Activated CD4-positive, alpha-beta T cell treated with anti-CD3 and anti-CD28 coated beads, Interleukin-10, Interleukin-2, amounts not matched to agents 100 ng/mL and 50 ng/mL, durations not matched to agents 16 hours and 8 hours (primary cell): ENCODE data around the gene CACYBP.
A peak's percentile ranks its signal among the peaks of the same experiment; 100 is the strongest.

Experiments
- DNase-seq: peaks from one replicate; pipeline ENCODE4 v3.0.0-alpha.2; 2020

The CACYBP gene

GRCh38 chr1:174974711-174975119 lies 25.0 kb upstream of the CACYBP start:
- DNase-seq: no peak

DNA sequence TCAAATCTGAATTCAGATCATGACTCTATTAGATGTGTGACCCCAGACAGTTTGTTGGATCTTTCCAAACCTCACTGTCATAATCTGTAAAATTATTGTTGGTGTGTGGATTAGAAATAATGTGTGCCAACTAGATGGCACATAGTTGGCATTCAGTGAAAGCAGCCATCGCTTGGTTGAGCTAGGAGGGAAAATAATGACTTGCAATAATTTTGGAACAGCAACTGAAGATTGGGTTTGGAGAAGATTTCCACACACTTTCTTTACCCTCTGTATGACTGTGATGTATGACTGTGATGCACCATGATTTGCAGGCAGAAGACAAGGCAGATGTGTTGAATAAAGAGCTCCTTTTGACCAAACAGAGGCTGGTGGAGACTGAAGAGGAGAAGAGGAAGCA lies 24.0 kb upstream of the CACYBP start:
- no peak for DNase-seq

- peak; percentile 61 for DNase-seq
These were observed 23.2 kb upstream of the CACYBP start for GRCh38 chr1:174976436-174977108.

DNA sequence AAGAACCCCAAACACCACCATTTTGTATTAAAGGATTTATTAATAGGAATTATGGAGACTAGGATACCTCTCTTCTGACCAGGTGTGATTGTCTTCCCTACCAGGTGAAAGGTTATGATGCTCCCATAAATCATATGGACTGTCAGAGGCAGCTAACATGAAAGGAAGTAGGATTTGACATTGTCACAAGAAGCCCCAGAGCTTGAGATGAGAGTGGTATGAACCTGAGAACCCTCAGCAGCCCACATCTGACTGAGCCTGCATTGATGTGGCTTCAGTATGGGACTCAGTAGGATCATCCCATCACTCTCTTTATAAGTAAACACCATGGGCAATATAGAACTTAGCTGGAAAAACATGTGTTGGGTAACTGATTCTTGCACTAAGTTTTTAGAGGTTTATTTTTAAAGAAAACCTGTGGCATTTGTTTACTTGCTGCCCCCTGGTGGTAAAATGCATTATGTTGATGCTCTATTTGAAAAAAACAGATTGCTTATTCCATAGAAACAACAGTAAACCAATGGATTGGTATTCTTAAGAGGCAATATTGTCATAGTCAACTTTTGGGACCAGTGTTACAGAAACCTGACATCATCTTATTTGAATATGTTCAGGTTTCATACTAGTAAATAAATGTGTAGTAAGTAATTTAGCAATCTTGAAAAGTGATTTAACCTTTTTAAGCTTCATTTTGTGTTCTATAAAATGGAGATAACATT lies 16.6 kb upstream of the CACYBP start:
- DNase-seq: peak; percentile 56

DNA sequence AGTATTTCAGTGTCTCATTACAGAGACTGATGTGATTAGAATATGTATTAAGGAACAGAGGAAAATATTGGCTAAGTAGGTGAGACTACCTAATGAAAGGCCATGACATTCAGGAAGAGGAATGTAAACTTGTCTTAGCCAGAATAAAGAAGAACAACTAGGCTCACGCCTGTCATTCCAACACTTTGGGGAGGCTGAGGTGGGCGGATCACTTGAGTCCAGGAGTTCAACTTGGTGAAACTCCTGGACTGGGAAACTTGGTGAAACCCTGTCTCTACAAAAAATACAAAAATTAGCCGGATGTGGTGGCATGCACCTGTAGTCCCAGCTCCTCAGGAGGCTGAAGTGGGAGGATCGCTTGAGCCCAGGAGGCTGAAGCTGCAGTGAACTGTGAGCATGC lies 14.8 kb upstream of the CACYBP start:
- DNase-seq: no peak

DNA sequence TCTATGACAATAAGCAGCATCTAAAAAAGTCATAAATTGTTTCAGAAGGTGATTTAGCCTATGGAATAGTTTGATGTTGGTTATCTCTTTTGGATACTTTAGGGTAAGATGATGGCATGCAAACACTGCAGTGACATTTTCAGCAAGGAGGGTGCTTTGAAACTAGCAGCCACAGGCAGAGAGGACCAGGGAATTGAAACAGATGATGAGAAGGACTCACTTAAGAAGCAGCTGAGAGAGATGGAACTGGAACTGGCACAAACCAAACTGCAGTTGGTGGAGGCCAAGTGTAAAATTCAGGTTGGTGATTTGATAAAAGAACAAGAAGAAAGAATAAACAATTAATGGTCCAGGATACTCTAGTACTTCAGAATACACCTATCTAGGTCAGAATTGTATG lies 11.2 kb upstream of the CACYBP start:
- no peak for DNase-seq

DNA sequence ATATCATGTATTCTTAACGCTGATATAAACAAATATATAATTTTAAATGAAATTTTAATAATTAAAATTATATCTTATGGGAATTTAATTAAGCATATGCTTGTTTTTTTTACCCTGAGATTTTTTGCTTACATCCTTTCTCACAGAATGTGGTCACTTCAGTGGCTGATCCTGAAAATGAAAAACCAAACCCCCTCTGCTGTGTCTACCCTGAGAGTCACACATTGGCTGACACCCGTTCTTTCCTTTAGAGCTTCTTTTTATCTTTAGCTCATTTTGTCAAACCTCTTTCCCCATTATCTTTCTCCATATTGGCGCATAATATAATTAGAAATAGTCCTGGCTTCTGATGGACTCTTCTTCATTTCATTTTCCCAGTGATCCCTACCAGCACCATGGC lies 10.8 kb upstream of the CACYBP start:
- no peak for DNase-seq

DNA sequence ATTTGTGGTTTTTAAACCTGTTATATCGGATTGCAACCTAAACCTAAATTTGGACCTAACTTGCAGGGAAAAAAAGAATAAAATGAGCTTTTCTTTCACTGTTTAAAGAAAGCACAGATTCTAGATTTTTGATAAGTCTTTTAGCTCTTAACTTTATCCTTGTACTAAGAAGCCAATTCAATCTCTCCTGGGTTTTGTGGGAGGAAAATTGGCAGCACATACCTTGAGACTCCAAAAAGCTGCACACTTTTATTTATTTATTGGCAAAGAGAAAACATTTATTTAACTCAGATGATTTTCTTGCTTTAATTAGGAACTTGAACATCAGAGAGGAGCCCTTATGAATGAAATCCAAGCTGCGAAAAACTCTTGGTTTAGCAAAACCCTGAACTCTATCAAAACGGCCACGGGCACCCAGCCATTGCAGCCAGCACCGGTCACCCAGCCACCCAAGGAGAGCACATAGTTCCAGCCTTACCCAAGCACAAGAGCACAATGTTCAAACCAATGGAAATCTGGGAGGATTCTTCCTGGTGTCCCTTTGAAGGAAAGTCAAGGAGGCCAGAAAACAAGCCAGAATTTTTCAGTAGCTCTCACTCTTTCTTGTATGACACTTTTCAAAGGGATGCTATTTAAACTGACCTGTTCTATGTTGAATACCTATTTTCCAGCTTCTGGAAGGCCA lies 10.1 kb upstream of the CACYBP start:
- no peak for DNase-seq

GRCh38 chr1:174990382-174990999 lies 9.3 kb upstream of the CACYBP start:
- no peak for DNase-seq

GRCh38 chr1:174991473-174991872 lies 8.3 kb upstream of the CACYBP start:
- no peak for DNase-seq

DNA sequence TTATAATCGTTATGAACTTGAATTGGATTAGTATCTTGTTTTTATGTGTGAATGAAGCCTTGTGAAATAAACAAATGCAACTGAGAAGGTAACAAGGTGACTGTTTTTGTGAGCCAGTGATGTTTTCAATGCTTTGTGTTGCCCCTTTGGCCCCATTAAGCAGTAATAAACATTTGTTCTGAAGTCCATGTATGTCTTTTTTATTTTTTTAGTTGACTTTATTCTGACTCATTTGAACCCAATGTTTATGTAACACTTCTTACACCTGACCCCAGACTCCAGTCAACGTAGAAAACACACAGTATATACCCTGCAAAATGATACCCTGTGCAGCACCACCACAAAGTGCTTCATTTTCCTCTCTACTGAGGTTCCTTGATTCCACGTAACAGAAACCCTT lies 4.6 kb upstream of the CACYBP start:
- DNase-seq: no peak

- DNase-seq: no peak
These were observed 3.8 kb upstream of the CACYBP start for GRCh38 chr1:174995916-174996315.

DNA sequence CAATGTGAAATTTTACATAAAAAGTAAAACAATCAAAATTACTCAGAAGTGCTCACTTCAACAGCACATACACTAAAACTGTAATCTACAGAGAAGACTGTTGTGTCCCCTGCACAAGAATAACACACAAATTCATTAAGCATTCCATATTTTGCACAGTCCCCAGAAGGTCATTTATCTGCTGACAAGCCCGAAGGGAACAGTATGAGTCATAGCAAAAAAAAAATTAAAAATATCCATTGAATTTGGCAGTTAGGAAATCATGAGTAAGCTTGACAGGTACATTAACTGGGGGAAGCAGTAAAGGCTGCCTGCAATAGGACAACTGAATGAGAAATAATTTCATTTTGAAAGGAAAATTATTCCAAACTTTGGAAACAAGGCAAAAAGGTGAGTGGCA lies 3.3 kb upstream of the CACYBP start:
- no peak for DNase-seq

GRCh38 chr1:174997041-174997440 lies 2.7 kb upstream of the CACYBP start:
- DNase-seq: no peak

GRCh38 chr1:174998569-174999215 lies 1.1 kb upstream of the CACYBP start:
- DNase-seq: peak; percentile 68

- peak; percentile 98 for DNase-seq
These were observed 371 bp upstream of the CACYBP start for GRCh38 chr1:174999216-174999935.

DNA sequence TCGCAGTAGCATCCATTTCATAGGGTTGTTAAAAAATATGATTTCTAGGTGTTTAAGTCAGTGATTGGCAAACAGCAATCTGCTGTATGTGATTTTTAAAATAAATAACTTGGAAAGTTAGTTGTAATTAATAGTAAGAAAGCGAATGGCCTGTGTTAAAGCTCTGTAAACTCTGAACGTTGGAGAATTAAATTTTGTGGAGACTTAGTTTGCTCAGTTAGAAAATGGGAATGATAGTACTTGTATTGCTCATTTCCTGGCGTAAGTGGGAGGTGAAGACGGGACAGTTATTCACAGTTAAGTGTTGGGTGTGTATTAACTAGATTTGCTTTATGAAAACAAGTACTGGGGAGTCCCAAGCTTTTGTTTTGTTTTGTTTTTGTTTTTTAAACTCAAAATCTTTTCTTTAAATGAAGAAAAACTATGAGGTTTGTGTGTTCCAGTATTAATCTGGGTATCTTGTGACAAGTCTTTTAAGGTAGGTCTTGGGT lies 995 bp downstream of the CACYBP start:
- peak; percentile 54 for DNase-seq

- no peak for DNase-seq
These were observed 3.3 kb downstream of the CACYBP start for GRCh38 chr1:175002910-175003517.

- no peak for DNase-seq
These were observed 3.8 kb downstream of the CACYBP start for GRCh38 chr1:175003521-175003920.

GRCh38 chr1:175005085-175005783 lies 5.5 kb downstream of the CACYBP start:
- peak; percentile 40 for DNase-seq

- no peak for DNase-seq
These were observed 9.8 kb downstream of the CACYBP start for GRCh38 chr1:175009532-175009931.
